Activated CD4-positive, CD25-positive, alpha-beta regulatory T cell (primary cell): Measurements from ENCODE around the gene CD52.
"Not testable (repeated sequence)": the region's sequence is repeated elsewhere in the genome, so short reads cannot be mapped to it uniquely, and the experiment has no call there.

Source experiments
- DNase-seq, 4 experiments: peaks; one replicate each; lab custom pipeline; 2025; lab: John Stamatoyannopoulos, UW

CD52 gene

GRCh38 chr1:26300578-26301275 lies 17.0 kb upstream of the CD52 start:
- DNase-seq, result no peak

DNA sequence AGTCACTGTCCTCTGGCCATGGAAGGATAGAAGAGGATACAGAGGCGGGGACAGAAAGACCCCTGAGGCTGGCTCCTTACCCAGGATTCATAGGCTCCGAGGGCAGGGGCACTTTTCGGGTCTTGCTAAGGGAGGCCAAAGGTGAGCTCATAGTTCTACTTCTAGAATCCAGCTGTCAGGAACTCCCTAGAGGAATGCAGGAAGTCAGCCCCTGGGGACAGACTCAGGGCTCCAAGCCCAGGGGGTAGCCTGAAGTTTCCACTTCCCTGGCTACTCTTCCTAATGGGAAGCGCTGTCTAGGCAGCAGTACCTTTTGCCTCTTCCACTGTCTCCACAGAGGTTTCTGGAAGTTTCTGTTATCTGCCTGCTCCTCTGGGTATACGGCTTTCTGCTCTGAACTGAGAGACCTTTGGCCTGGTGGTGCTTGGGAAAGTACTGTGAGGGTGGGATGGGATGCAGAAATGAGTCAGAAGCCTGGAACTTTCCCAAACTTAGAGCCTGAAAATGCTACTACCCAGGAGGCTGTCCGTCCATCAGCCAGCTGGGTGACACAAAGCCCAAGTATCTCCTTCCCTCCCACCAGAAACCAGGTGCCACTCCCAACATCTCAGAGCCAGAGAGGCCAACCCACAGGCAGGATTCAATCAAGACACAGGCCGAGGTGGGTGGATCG lies 14.9 kb upstream of the CD52 start:
- no peak for DNase-seq

DNA sequence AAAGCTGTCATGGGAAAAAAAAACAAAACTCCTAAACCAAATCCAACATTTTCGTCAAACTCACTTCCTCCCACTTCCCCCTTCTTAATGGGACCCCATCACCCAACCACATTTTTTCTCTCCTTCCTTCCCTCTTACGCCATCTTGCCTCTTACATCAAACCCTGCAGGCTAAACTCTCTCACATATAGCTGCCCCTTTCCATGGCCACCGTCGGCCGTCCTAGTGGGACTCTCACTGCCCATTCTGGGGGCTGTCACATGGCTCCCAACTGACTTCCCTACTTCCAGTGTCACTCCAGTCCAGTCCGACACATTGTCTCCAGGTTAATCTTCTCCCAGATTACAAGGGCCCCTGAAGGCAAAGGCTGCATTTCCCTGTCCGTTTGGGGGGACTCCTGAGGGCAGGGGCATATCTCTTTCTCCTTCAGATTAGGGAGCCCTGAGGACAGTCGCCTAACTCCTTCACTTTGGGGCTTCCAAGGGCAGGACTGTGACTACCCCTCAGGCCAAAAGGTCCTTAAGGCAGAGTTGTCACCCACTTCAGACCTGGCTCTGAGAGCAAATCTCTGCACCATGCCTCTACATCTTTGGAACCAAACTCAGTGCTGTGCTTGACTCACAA lies 12.0 kb upstream of the CD52 start:
- no peak for DNase-seq

- DNase-seq, result peak; percentile 77 to 84 (median 82)
Measured at GRCh38 chr1:26306290-26307229, 11.2 kb upstream of the CD52 start, which contains the start of gene UBXN11. TSS of gene UBXN11 (minus strand) at chr1:26306636. CDS start at chr1:26302883, 3,753 bp downstream.

GRCh38 chr1:26307363-26307781 lies 10.4 kb upstream of the CD52 start:
- DNase-seq, result no peak

DNA sequence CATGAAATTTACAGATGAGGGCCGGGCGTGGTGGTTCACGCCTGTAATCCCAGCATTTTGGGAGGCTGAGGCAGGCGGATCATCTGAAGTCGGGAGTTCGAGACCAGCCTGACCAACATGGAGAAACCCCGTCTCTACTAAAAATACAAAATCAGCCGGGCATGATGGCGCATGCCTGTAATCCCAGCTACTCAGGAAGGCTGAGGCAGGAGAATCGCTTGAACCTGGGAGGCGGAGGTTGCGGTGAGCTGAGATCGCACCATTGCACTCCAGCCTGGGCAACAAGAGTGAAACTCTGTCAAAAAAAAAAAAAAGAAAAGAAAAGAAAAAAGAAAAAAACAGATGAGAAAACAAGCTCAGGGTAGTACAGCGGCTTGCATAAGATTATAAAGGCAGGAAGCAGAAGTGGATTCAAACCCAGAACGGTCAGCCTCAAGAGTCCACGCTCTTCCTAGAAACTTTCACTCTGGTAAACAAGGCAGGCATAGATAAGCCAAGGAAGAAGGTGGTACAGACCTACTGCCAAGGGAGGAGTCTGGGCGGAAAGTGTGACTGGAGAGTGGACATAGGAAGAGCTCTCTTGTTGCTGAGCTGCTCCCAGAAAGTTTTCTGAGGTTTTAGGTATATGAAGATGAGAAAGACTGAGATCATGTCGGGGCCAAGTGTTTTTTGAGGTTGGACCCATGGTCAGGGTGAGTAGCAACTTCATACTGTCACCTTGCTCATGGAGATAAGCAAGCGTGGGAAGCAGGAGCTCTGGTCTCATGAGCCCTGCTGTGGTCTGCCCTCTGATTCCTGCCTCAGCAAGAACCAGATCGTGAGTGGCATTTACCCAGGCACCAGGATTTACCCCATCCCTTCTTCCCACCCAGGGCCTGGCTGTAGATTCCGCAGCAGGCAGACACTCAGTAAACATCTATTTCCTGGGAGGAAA lies 9.5 kb upstream of the CD52 start:
- not testable (repeated sequence) for DNase-seq

DNA sequence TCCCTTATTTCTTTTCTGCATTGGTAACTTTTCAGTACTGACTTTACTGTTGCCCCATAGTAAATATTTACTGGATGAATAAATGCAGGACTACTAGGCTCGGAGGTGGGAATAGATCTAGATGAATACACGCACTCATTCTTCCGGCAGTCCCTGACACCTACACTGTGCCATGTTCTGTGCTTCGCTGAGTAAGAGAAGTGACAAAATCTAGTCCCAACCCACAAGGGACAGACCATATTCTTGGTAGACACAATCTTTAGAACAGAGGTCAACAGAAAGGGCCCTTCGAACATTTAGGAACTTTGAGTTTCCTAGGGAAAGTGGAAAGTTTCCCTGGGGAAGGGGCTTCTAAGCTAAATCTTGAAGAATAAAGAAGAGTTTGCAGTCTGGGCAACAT lies 3.3 kb upstream of the CD52 start:
- no peak for DNase-seq

- DNase-seq, result no peak
Measured at GRCh38 chr1:26315874-26316850, 1.6 kb upstream of the CD52 start.

- DNase-seq, result no peak
Measured at GRCh38 chr1:26317146-26317545, 612 bp upstream of the CD52 start.

DNA sequence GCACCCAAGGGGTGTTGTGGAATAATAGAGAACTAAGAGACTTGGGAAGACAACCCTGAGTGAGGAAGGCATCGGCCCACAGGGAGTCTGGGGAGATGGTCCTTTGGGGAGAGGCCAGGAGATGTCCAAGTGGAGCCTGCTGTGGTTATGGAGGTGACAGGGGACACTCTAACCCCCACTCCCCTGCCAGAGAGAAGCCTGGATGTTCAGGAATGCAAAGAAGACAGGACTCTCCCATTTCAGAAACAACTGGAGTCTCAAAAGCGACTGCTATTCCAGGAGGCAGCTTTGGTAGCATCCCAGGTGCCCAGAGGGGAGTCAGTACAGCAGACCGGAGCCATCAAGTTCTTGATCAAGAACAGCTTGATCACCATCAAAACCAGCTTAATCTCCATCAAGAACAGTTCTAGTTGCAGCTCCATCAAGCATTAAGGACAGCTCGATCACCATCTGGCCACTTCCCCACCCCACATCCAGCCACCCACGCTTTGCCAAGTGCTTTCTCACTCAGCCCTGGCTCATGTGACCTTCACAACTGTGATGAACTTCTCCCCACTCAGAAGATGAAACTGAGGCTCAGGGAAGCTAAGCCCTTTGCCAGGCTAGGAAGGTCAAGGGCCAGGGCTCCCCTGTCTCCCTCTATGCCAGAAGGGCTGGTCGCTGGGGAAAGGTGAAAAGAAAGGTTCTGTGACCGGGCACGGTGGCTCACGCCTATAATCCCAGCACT lies 743 bp downstream of the CD52 start:
- no peak for DNase-seq

GRCh38 chr1:26320896-26321295 lies 3.1 kb downstream of the CD52 start:
- DNase-seq, result no peak

GRCh38 chr1:26321315-26322041 lies 3.7 kb downstream of the CD52 start:
- peak; percentile 84 to 98 (median 88) for DNase-seq

GRCh38 chr1:26322042-26322331 lies 4.2 kb downstream of the CD52 start:
- DNase-seq, result no peak

- DNase-seq, result no peak
Measured at GRCh38 chr1:26323382-26323781, 5.6 kb downstream of the CD52 start.

DNA sequence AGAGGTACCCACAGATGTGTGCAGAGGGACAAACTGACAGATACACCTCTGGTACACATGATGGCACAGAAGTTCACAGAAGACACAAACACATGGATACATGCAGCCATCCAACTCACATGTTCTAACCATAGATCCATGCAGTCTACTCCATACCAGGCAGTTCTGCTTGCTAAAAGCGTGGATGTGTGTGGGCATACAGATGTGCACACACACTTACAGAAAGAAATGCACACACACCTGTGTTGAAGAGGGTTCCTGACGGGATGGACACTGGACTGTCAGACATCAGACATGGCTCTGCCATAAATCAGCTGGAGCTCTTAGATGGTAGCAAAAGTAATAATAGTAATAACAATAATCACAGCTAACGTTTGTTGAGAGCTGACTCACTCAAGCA lies 6.8 kb downstream of the CD52 start:
- no peak for DNase-seq

- no peak for DNase-seq
Measured at GRCh38 chr1:26327956-26328362, 10.2 kb downstream of the CD52 start.

DNA sequence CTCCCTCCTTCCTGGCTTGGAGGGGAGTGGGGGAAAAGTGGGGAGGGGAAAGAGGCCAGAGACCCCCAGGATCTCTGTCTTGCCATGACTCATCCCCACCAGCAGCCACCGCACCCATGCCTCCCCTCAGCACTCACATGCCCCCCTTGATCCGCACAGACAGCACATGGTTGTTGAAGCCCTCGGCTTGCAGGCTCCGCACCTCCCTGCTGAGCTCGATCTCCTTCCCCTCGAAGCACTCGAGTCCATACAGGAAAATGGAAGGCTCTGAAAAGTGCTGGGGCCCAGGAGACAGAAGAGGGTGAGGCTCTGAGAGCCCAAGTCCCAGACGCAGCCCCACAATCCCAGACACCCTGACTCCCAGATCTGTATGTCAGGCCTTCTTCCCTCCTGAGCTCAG lies 10.8 kb downstream of the CD52 start:
- no peak for DNase-seq

- not testable (repeated sequence) for DNase-seq
Measured at GRCh38 chr1:26329380-26329779, 11.6 kb downstream of the CD52 start.

DNA sequence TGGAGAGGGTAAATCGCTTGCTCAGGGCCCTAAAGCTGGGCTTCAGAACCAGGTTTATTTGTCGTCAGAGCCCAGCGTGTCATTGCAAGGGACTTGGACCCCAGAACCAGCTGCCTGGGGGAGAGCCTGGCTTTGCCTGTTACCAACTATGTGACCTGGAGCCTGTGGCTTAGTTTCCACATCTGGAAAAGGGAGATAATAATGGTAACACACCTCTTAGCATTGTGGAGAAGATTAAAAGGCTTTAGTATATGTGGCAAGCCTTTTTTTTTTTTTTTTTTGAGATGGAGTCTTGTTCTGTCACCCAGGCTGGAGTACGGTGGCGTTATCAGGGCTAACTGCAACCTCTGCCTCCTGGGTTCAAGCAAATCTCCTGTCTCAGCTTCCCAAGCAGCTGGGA lies 12.5 kb downstream of the CD52 start:
- DNase-seq, result no peak
